GM12892 (cell line): ENCODE results near the gene UBE2E3.

ENCODE experiments used
- POLR2A ChIP-seq: IDR thresholded peaks from 2 replicates; pipeline ENCODE4 v1.6.1; 2011; ENCODE audit warnings: low read depth, low read length, control low read depth
- POLR2AphosphoS5 ChIP-seq: IDR thresholded peaks from 2 replicates; pipeline ENCODE4 v1.6.1; 2011; ENCODE audit warnings: low read depth, low read length, control low read depth
- TAF1 ChIP-seq: IDR thresholded peaks from 2 replicates; pipeline ENCODE4 v1.6.1; 2011; ENCODE audit warnings: low read depth, mild to moderate bottlenecking, control low read depth, low read length, borderline replicate concordance

GRCh38 chr2:181052523-181052891, 72.1 kb downstream of the UBE2E3 start:
- TF ChIP-seq TAF1 (no peak), POLR2A (no peak), POLR2AphosphoS5 (no peak)
